NCI-H1092 (cell line): Measurements from ENCODE around the gene CCNJL.
"Not testable (repeated sequence)": the region's sequence is repeated elsewhere in the genome, so short reads cannot be mapped to it uniquely, and the experiment has no call there.

Source experiments
- DNase-seq: peaks from one replicate; lab custom pipeline; 2025; lab: John Stamatoyannopoulos, UW

CCNJL gene, protein sequence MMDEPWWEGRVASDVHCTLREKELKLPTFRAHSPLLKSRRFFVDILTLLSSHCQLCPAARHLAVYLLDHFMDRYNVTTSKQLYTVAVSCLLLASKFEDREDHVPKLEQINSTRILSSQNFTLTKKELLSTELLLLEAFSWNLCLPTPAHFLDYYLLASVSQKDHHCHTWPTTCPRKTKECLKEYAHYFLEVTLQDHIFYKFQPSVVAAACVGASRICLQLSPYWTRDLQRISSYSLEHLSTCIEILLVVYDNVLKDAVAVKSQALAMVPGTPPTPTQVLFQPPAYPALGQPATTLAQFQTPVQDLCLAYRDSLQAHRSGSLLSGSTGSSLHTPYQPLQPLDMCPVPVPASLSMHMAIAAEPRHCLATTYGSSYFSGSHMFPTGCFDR

DNA sequence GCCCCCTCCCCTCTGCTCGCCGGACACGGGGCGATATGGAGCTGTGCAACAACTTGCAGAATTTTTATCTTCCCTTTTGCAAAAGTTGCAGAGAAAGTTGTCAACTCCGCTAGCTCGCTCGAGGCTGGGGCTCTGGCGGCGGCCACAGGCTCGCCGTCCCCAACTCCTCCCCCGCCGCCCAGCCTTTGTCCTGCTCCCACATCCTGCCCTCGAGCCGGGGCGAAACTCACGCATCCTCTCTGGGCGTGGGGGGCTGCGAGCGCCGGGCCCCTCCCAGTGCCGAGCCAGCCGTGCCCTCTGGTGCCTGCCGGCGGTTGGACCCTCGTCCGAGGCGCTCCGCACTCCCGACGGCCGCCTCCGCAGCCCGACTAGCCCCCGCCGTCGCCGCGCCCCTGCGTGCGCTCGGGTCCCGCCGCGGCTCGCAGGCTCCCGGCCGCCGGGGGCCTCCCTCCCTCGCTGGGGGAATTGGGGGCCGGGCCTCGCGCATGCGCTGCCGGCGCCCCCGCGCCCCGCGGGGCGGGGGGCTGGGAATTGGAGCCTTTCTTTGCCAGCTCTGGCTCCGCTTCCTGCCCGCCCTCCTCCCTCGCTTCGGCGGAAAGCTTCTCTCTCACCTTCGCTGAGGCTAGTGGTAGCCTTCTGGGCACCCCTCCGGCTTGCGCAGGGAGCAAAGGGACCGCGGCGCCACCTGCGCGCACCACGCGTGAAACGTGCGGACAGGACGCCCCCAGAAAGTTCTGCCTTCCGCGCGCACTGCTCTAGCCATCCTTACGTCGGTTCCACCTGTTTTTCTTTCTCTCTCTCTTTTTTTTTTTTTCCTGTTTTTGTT is at the start of gene CCNJL:
Gene CCNJL, minus strand, starts transcription at position 431 of the 826 bp plus-strand sequence. CDS start 641 bp downstream, outside the sequence.
- peak; percentile 41 for DNase-seq

DNA sequence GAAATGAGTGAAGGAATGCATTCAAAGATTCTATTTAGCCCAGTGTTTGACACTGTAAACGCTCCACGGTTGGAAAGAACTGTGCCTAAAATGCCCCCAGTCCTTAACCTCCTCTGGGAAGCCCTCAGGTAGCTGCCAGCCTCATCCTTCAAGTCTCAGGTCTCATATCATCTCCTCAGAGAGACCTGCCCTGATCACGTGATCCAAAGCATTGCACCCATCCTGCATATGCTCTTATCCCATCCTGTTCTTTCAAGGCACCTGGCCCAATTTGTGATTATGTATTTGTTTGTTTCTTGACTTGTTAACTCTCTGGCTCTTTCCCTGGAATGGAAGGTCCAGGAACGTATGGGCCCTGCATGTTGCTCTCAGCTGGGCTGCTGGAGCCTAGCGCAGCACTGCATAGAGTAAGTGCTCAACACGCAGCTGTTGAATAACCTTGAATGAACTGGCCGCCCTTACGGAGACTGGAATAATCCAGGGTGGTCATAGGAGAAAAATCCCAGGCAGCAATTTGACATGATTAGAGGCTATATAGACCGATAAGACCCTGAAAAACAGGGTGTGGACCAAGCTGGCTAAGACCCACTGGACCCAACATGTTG is 49.4 kb upstream of the CCNJL start:
- DNase-seq: no peak

DNA sequence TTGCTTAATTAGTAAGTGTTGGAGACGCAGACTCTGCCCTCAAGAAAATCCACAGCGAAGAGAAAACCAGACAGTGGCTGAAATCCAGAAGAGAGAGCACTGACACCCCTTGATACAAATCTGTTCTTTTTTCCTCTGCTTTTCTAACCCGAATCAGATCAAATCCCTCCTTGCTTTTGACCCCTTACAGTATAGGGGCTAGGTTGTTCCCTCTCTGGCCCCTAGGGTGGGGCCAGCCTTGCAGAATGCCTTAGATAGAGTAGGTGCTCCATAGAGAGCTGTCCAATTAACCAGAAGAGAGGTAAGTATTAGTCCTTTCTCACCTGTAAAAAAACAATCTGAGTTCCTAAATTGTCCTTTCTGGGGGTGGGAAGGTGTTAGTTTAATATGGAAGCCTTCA is 47.9 kb upstream of the CCNJL start:
- no peak for DNase-seq

DNA sequence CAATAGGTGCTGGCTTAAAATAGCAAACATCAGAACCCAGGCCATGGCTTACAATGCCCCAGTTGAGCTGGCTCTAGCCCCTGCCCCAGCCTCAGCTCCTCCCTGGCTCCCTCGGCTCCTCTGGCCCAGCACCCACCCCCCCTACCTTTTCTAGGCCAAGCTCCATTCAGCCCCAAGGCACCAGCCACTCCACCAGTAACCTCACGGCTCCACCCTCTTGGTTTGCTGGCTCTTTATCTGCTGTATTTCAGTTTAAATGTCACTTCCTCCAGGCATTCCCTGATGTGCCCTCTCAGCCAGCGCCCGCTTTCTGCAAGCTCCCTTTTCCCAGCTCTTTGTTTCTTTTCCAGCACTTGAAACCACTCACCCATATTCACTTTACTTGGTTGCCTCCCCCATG is 47.5 kb upstream of the CCNJL start:
- DNase-seq: no peak

DNA sequence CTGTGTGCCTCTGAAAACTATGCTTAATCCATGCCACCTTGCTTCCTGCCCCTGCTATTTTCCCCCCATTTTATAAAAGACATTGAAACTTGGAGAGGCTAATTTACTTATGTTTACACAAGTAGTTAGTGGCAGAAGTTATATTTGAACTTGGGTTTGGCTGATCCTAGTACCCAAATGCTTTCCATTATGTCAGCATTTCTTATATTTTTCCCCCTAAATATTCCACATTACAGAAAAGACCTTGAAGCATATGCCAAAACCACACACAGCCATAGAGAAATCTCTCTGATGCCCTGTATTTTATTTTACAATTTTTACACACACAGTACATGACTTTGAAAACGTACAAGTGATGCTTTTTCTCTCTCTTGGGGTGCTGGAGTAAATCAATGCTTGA is 46.9 kb upstream of the CCNJL start:
- no peak for DNase-seq

DNA sequence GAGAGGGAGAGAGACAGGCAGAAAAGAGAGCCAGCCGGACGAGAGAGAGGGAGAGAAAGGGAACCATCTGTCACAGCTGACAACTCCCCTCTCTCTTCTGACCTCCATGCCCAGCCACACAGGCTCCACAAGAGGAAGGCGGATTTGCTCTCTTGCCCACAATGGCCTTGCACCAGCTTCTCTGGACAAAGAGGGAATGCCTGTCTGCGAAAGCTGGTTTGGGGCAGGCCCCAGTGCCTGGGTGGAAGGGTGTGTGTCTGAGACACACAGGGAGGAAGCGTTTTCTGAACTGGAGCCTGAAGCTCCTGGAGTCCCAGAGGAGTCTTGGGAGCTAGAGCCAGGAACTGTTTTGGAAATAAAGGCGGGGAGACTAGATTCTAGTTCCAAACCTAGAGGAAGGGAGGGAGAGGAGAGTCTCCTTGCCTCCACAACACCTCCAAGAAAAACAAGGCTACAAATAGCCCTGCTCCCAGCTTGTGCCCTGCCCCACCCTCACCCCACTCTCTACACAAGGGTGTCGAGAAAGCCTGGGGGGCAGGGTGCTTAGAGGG is 45.6 kb upstream of the CCNJL start:
- DNase-seq: no peak

DNA sequence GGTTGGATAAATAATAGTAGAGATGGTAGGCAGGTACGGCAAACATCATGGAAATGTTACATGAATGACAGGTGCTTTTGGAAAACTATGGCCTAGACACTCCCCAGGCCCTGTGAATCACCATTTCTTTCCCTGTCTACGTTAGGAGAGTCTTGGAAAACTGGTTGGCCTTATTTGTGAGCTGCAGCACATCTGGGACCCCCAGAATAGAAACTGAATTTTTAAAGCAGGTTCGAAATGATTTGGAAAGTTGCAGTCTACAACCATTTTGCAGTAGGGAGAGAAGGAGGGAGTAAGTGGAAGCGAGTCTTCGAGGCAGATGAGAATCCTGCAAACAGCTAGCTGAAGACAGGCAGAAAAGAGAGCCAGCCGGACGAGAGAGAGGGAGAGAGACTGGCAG is 45.0 kb upstream of the CCNJL start:
- DNase-seq: no peak

DNA sequence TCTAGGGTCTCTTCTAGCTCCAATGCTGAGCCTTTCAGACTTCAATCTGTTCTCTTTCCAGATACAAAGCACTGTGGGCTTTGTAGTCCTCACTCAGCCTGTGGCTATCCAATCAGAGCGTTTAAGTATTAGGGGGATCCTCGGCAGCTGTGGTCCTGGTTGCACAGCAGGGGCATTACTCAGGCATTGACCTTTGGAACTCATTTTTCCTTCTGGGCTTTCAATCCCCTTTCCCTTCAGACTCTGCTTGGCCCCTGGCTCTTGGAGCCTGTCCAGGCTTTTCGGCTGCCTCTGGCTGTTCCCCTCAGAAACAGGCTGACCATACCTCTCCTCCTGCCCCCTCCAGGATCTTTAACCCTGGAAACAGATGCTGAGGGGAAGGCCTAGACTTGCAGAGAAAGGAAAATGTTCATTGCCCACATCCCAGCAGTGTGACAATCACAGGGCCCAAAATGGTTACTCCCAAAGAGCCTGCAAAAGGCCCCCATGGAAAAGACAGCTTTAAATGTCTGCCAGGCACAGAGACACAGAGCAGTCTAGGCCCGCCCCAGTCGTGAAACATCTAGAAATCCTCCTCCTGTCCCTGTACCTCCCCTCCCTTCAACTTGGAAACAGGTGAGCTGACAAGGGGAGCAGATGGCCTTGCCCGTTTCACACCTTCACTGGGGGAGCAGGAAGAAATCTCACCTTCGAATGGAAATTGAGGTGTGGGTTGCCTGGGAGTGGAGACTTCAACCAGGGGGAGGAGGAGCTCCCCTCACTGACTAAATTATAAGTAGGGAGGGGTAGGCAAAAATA is 44.4 kb upstream of the CCNJL start:
- DNase-seq: no peak

DNA sequence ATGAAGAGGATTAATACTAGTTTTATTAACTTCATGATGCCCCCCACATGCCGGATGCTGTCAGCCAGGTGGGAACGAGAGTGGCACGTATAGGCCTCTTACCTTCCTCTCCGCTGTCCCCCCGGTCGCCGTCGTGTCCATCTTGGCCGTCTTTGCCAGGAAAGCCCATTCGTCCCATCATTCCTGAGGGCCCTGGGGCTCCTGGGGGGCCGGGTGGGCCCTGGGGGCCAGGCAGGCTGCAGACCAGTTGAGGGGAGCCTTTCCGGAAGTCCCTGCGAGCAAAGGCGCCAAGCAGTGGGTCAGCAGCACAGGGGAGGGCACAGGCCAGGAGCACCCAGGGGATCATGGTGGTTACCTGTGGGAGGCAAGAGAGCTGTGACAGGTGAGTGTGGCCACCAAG is 42.3 kb upstream of the CCNJL start:
- DNase-seq: no peak

DNA sequence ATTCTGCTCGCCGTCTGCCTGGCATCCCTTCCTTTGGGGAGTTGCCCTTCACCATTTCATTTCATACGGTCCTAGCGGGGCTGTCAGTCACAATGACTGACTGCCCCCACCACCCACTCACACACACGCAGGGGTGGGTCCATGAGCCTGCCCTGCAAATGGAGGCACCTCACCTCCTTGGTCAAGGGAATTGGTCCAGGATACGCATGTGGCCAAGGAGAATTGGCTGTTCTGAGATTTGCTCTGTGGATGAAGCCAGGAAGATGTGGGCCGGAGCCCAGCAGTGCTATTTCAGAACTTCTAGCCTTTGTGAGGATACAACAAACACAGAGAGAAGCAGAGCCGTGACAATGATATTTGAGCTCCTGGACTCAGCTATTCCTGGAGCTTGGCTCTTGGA is 41.0 kb upstream of the CCNJL start:
- DNase-seq: no peak

DNA sequence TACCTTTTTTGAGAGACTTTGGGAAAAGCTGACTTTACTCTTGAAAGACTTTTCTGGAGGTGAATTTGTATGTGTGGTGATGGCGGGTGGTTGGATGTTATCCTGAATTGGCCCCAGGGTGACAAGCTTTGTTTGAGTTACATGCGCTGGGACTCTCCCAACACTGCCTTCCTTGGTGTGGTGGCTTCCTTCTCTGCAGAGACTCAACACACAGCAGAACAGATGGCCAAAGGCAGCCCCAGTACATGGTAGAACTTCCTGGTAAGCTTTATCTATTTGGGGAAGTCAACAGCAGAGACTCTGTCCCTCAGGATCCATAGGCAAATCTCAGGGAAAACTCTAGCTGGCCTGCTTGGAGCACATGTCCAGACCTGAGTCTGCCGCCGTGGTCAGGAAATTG is 39.9 kb upstream of the CCNJL start:
- DNase-seq: no peak

DNA sequence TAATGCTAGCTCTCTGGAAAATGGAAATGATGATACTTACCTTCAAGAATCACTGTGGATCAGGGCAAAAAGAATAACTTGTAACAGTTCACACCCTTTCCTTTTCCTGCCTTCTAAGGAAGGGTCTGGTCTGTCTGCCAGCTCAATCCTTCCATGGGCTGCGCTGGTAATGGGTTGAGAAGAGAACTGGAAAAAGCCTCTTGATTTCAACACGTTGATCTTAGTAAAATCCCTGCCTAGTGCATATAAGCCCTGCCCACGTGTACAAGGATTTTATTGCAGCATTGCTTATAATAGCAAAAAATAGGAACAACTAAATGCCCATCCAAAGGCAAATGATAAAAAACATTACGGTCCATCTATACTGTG is 37.6 kb upstream of the CCNJL start:
- no peak for DNase-seq

DNA sequence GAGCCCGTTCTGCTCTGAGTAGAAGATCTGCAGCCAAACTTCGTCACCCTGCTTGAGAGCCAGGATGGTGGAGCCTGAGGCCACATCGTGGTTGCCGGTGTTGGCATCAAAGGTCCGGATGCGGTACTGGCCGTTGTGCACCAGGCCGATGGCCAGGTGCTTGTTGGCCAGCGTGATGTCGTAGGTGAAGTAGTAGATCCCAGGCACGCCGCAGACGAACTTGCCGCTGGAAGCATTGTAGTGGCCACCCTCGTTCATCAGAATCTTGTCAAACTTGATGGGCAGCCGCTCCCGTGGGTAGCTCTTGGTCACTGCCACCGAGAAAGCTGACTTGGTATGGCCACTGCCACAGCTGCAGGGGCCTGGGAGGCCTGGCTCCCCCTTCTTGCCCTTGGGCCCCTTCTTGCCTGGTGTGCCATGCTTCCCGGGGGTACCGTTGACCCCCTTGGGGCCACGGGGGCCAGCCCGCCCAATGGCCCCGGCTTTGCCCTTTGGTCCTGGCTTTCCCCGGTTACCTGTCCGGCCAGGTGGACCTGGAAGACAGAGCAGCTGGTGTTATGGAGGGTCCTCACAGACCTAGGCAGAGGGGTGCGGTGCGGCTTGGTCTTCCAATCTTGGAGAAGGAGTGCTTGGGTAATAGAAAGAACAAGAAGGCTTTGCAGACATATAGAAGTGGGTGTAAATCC is 37.0 kb upstream of the CCNJL start:
- no peak for DNase-seq

DNA sequence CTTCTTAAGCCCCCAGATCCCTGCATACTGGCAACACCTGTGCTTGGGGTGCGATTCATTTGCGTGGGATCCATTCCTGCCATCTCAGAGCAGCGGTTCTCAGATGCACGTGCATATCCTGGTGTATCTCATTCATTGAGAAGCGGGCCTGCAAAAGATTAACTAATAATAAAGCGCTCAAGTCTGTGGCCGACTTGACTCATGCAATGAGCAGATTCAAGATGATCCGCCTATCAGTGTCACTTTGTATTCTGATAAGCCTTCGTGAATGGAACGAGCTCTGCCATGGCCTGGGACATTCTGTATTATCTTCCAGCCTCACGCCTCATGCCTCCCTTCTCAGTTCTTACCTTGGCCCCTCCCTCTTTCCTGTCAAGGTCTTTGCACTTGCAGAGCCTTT is 35.7 kb upstream of the CCNJL start:
- no peak for DNase-seq

DNA sequence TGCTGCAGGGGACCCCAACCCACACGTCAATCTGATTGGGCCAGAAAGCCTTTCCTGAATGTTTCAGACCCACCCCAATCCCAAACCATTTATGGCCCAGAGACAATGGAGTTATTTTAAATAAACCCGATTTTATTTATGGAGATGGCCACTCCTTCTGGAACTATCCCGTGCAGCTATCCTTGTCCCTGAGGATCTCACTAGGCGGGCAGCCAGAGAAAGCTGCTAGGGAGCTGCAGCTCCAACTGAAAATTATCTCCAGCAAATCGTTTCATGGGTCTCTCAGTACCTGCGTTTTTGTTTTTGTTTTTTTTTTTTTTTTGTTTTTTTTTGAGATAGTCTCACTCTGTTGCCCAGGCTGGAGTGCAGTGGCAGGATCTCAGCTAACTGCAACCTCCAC is 35.1 kb upstream of the CCNJL start:
- DNase-seq: no peak

DNA sequence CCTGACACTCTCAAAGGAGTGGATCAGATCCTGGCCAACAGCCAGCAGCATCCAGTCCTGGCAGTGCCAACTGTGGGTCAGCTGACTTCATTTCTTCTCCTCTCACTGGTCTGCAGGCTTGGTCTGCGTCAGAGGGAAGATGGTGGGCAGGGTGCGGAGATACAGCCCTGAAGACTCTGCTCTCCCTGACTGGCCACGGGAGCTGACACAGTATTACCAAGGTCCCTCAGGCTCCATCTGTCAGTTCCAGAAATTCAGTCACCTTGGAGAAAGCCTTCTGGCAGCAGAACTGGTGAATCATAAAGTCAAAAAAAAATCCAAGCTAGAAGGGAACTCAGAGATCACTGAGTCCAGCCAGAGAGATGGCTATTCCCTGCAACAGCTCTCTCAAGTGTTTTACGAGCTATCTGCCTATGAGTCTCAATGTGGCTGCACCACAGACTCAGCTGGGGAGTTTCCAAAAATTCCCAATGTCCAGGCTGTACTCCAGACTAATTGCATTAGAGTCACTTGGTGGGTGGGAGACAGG is 30.1 kb upstream of the CCNJL start:
- DNase-seq: no peak

DNA sequence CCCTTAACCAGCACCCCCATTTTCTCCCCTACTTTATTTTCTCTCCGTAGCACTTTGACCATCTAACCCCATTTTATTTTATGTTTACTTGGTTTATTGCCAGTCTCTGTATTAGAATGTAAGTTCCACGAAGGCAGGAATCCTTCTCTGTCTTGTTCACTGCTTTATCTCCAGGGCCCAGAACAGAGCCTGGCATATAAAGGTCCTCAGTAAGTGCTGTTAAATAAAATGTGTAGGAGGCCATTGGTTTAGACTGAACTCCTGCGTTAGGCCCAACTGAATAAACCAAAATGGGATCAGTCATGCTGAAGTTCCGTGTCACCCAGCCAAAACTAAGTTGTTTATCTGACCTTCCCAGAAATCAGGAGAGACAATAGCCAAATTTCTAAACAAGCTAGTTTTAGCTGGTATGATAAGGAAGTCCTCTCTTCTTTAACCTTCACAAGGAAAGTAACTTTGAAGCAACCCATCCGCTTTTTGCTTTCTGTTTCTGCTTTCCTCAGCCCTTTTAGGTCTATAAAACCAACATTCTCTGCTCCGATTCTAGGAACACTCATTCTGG is 29.0 kb upstream of the CCNJL start:
- DNase-seq: no peak

DNA sequence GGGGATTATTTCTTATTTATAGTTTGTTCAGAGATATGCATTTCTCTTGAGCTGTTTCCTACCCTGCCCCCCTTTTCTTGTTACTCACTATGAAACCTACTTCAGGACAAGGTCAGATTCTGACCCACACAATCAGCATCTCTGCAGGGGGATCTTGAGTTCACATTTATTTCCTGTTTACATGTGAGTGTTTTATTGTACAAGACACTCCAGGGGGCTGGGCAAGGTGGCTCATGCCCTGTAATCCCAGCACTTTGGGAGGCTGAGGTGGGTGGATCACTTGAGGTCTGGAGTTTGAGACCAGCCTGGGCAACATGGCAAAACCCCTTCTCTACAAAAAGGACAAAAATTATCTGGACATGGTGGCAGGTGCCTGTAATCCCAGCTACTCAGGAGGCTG is 28.1 kb upstream of the CCNJL start:
- DNase-seq: not testable (repeated sequence)

DNA sequence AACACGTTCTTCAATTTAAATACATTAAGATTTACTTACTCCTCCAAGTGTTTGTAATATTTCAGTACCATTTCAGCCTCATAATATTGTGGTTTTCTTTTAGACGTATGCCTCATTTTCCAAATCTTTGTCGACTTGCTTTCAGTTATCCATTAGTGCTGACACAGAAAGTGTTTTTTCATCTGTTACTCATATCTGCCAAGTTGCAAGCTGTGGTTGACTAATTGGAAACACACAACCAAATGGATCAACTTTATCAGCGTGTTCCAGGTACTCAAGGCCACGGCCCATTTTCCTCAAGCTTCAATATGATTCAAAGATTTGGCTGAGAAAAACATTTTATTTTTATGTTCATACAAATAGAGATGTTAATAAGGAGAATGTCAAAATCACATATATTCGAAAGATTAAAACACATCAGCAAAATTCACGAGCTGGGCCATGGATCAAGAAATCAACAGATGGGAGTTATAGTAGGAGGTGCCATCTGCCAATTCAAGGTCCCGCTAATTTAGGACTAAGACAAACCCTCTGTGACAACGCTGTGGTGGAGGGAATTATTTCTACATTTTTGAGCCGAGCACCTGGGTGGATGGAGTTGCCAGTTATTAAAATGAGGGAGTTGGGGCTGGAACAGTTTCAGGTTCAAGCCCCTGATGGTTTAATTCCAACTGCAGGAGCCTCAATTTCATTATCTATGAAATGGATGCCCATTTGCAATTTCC is 27.2 kb upstream of the CCNJL start:
- no peak for DNase-seq

DNA sequence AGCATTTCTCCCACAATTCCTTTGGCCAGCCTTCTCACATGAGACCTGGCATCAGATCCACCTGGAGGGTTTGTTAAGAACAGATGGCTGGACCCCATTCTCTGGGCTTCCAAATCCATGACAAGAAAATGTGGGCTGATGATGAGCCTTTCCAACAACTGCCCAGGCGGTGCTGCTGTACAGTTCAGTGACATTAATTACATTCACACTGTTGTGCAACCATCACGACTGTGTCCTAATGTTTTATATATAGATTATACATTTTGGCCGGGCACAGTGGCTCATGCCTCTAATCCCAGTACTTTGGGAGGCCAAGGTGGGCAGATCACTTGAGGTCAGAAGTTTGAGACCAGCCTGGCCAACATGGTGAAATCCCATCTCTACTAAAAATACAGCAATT is 22.4 kb upstream of the CCNJL start:
- not testable (repeated sequence) for DNase-seq
